ENCODE results near the gene FIBCD1. TPM values are rescaled to one million over a fixed set of nuclear protein-coding genes. Genes with fewer than 3 reads are reported as not detected.

Gene FIBCD1
- total RNA-seq, 1 experiment from 2014 or later: 33.0 TPM

DNA sequence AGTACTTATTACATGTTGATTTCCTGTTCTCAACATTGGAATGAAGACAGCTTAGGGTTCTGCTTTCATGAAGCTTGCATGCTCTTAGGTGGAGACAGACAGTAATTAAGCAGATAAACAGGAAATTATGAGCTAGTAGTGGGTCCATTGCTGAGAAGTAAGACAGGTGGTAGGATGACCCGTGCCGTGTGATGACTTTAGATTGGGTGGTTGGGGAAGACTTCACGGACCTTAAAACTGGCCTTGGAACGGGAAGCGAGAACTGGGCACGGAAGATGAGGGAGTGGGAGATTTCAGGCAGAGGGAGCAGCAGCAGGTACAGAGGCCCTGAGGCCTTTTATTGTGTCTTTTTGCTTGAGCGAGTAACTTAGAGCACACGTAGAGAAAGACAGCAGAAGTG lies 76.8 kb downstream of the FIBCD1 start:
- in situ Hi-C loops (cut with HindIII; ENCODE audit: low pct_unique_long_range_greater_than_20kb, low sequenced_read_pairs): no loop called here
- DNase-seq (ENCODE audit: low read depth): no peak

GRCh38 chr9:130861372-130862180 lies 77.5 kb downstream of the FIBCD1 start:
- DNase-seq (ENCODE audit: low read depth): no peak
- in situ Hi-C loops (cut with HindIII; ENCODE audit: low pct_unique_long_range_greater_than_20kb, low sequenced_read_pairs): no loop called here

DNA sequence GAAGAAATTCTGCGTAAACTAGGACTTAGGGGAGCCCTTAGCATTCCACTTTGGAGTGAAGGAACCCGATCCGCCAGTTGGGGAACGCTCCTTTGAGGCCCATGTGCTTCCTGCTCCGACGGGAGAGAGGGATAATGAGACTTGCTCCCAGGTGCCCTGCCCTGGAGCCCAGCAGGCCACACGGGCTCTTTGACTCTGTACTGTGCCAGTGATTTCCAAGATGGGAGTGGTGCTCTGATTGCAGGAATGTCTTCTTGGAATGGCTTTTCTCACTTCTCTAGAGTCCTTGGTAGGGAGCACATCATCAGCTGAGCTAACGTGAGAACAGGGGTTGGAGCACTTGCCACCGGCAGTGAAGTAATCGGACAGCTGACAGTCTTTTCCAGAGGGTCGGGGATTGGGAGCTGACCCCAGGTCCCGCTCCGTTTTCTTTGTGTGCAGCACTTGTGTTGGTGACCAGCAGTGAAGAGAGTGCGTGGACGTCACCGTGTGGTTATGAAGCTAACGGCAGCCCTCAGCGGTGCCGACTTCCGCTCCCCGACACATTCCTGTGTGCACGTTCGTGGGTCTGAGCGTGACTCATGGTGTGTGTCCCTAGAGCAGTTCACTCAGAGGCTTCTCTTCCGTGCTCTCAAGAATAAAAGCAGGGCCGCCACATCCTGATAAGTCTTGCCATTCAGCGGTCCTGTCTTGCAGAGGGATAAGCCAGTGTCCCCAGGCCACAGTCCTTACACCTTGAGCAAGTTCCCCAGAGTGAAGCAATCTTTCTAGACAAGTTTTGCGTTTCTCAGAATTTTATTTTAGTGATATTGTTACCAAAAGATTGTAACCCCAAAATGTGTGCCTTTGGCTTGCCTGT lies 78.4 kb downstream of the FIBCD1 start:
- peak; percentile 84 for DNase-seq (ENCODE audit: low read depth)
- in situ Hi-C loops (cut with HindIII; ENCODE audit: low pct_unique_long_range_greater_than_20kb, low sequenced_read_pairs): no loop called here

GRCh38 chr9:130858739-130859705 lies 80.0 kb downstream of the FIBCD1 start:
- DNase-seq (ENCODE audit: low read depth): no peak
- in situ Hi-C loops (cut with HindIII; ENCODE audit: low pct_unique_long_range_greater_than_20kb, low sequenced_read_pairs): loop anchor here (10.0 kb wide), 1 partner anchor 64 kb away; no protein-coding TSS in a partner anchor

DNA sequence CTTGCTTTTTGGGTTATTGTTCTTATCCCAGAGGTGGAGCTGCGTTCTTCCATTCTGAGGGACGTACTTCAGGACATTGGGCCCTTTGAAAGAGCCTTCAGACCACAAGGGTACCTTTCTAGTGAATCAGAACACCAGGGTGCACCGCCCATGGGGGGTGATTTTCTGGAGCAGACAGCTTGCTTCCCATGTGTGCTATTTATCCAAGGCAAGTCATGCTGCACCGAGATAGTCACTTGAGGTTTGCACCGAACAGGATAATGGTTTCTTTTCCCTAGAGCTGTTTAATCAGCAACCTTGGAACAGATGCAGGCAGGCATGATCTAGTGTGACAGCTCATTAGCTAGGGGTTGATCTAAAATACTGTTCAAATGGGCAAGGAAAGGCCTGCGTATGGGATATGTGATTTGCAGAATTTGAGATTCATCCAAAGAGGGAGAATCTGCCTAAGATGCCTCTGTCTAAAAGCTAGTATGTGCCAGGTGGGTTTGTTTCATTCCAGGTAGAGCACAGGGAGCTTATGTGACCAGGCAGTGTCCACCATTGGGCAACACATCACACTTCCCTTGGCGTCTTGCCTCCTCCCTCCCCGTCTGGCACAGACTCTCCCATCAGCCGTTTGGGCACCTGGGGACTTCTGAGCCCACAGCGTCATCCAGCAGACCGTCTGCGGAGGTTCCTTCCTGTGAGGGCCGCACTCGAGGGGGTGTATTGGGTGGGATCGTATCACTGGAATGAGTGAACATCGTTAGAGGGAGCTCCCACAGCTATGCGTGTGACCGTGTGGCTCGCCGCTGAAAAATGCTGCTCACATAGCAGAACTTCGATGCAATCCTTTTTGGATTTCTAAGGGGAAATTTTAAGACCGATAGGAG lies 80.9 kb downstream of the FIBCD1 start:
- in situ Hi-C loops (cut with HindIII; ENCODE audit: low pct_unique_long_range_greater_than_20kb, low sequenced_read_pairs): loop anchor here (10.0 kb wide), 1 partner anchor 63 kb away; no protein-coding TSS in a partner anchor
- DNase-seq (ENCODE audit: low read depth): peak; percentile 72

GRCh38 chr9:130856474-130856873 lies 82.6 kb downstream of the FIBCD1 start:
- in situ Hi-C loops (cut with HindIII; ENCODE audit: low pct_unique_long_range_greater_than_20kb, low sequenced_read_pairs): loop anchor here (10.0 kb wide), 1 partner anchor 62 kb away; no protein-coding TSS in a partner anchor
- no peak for DNase-seq (ENCODE audit: low read depth)

GRCh38 chr9:130854835-130855234 lies 84.2 kb downstream of the FIBCD1 start:
- no peak for DNase-seq (ENCODE audit: low read depth)
- in situ Hi-C loops (cut with HindIII; ENCODE audit: low pct_unique_long_range_greater_than_20kb, low sequenced_read_pairs): loop anchor here (10.0 kb wide), 1 partner anchor 60 kb away; no protein-coding TSS in a partner anchor

DNA sequence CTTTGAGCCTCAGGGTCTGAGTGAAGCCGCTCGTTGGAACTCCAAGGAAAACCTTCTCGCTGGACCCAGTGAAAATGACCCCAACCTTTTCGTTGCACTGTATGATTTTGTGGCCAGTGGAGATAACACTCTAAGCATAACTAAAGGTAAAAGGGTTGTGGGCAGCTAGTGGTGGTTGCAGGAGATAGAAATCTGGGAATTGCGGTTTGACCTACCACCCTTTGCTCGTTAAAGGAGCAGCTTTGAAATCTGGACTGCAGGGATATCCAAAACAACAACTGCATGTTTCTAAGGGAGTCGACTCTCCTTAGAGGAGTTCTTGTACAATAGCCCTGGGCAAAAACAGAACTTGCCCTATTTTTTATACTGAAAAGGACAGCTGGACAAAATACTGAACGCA lies 85.0 kb downstream of the FIBCD1 start:
- in situ Hi-C loops (cut with HindIII; ENCODE audit: low pct_unique_long_range_greater_than_20kb, low sequenced_read_pairs): loop anchor here (10.0 kb wide), 1 partner anchor 59 kb away; no protein-coding TSS in a partner anchor
- DNase-seq (ENCODE audit: low read depth): no peak

- in situ Hi-C loops (cut with HindIII; ENCODE audit: low pct_unique_long_range_greater_than_20kb, low sequenced_read_pairs): loop anchor here (10.0 kb wide), 1 partner anchor 58 kb away; no protein-coding TSS in a partner anchor
- no peak for DNase-seq (ENCODE audit: low read depth)
Observed at GRCh38 chr9:130852801-130853200, 86.2 kb downstream of the FIBCD1 start.

Other genes with a start within 250 kb of the FIBCD1 start
- gene EXOSC2, start 245.5 kb downstream of the FIBCD1 start, total RNA-seq (2014; rRNA removed; shearing (Covaris generic); ENCODE audit: low replicate concordance): 22.8 and 41.5 TPM in 2 replicates
- 19.5 and 27.6 TPM in 2 replicates for gene ABL1, start 104.0 kb downstream of the FIBCD1 start, total RNA-seq (2014; rRNA removed; shearing (Covaris generic); ENCODE audit: low replicate concordance)
- not detected in 2 replicates for gene QRFP, start 42.4 kb downstream of the FIBCD1 start, total RNA-seq (2014; rRNA removed; shearing (Covaris generic); ENCODE audit: low replicate concordance)
- 9.6 and 15.2 TPM in 2 replicates for gene LAMC3, start 69.9 kb upstream of the FIBCD1 start, total RNA-seq (2014; rRNA removed; shearing (Covaris generic); ENCODE audit: low replicate concordance)
- gene AIF1L, start 157.3 kb upstream of the FIBCD1 start, total RNA-seq (2014; rRNA removed; shearing (Covaris generic); ENCODE audit: low replicate concordance): 15.0 and 17.7 TPM in 2 replicates
- 5.2 and 7.8 TPM in 2 replicates for gene NUP214, start 186.3 kb upstream of the FIBCD1 start, total RNA-seq (2014; rRNA removed; shearing (Covaris generic); ENCODE audit: low replicate concordance)

Data from Caki2 (cell line).